HepG2 (cell line): ENCODE results near the gene IL18. TPM values are rescaled to one million over a fixed set of nuclear protein-coding genes. Genes with fewer than 3 reads are reported as not detected.

Source experiments
- ATAC-seq: fragments of 200-7000 bp; cut with Tn5 transposase; 3 replicates; pipeline ENCODE4 v1.9.1; 2020; ENCODE audit warnings: mild to moderate bottlenecking, moderate library complexity
- BruUV-seq: library from RNA; stranded (reverse); fragments of 400-500 nt; replicated peaks from 2 replicates; lab custom pipeline; 2021; lab: Mats Ljungman, UMichigan
- CTCF ChIA-PET: fragments of 300-600 bp; formaldehyde crosslinking; extraction: SDS; loops from one replicate; lab custom pipeline; 2021; ENCODE audit warnings: low total read pairs, inconsistent platforms, low intra/inter-chr PET ratio; lab: Yijun Ruan, JAX
- POLR2A ChIA-PET: fragments of 350-600 bp; sonication (Branson Sonifier 250); formaldehyde crosslinking; loops from one replicate; lab custom pipeline; 2020; ENCODE audit warnings: antibody characterized with exemption, inconsistent platforms; lab: Yijun Ruan, JAX
- DNase-seq: peaks from one replicate; pipeline ENCODE4 v3.0.0-alpha.2; 2015; ENCODE audit warnings: low spot score
- FAIRE-seq: peaks from 3 replicates; lab custom pipeline; 2011; peaks lifted over from hg19 to GRCh38; lab: Jason Lieb, UNC
- H2AFZ ChIP-seq: one replicate; pipeline ENCODE4 v1.6.1; 2011; ENCODE audit warnings: low read length, inconsistent platforms
- H3K27ac ChIP-seq: fragments of 300-600 bp; 3 replicates; pipeline ENCODE4 v1.8.0; 2011; ENCODE audit warnings: mixed run types, mild to moderate bottlenecking, mixed read lengths, low read length, inconsistent platforms; ENCODE audit not compliant: insufficient read depth; ENCODE audit errors: extremely low read length
- H3K27me3 ChIP-seq, 2 experiments: fragments of 200-600 bp in 1 of 2; 2 replicates in 1 of 2; 3 replicates in 1 of 2; pipeline versions ENCODE4 v1.6.0 to v1.8.0; 2011; ENCODE audit warnings: low read length in 2 of 2, mild to moderate bottlenecking in 2 of 2, moderate library complexity in 2 of 2, inconsistent platforms in 1 of 2; ENCODE audit not compliant: insufficient read depth in 2 of 2, control insufficient read depth in 1 of 2
- H3K36me3 ChIP-seq, 2 experiments: fragments of 200-600 bp in 1 of 2; replicated peaks in 1 of 2; 2 replicates in 1 of 2; 3 replicates in 1 of 2; pipeline versions ENCODE4 v1.5.1 to v1.8.0; 2011; ENCODE audit warnings: low read length in 2 of 2, inconsistent platforms in 1 of 2; ENCODE audit not compliant: insufficient read depth in 2 of 2, control insufficient read depth in 1 of 2
- H3K4me1 ChIP-seq: 2 replicates; pipeline ENCODE4 v1.5.1; 2012; ENCODE audit warnings: low read length, inconsistent platforms; ENCODE audit not compliant: insufficient read depth
- H3K4me2 ChIP-seq: 2 replicates; pipeline ENCODE4 v1.6.0; 2011; ENCODE audit warnings: low read depth, low read length, inconsistent platforms
- H3K4me3 ChIP-seq, 3 experiments: fragments of 200-600 bp in 1 of 3; sonication (generic), shearing (Covaris generic) in 1 of 3; replicated peaks in 1 of 3; 2 replicates each; pipeline ENCODE4 v1.5.1; 2011 to 2016; ENCODE audit warnings: low read length in 3 of 3, inconsistent platforms in 2 of 3, low read depth in 2 of 3, mild to moderate bottlenecking in 2 of 3, control low read depth in 1 of 3, mixed read lengths in 1 of 3; ENCODE audit not compliant: insufficient read depth in 1 of 3
- H3K79me2 ChIP-seq: one replicate; pipeline ENCODE4 v1.6.1; 2011; ENCODE audit warnings: low read length, inconsistent platforms; ENCODE audit not compliant: insufficient read depth
- H3K9ac ChIP-seq: 2 replicates; pipeline ENCODE4 v1.6.0; 2011; ENCODE audit warnings: mild to moderate bottlenecking, low read depth, low read length, inconsistent platforms; ENCODE audit not compliant: insufficient read depth
- H3K9me3 ChIP-seq: 2 replicates; pipeline ENCODE4 v1.5.1; 2012; ENCODE audit warnings: mild to moderate bottlenecking, low read length
- H4K20me1 ChIP-seq: 2 replicates; pipeline ENCODE4 v1.6.0; 2011; ENCODE audit warnings: inconsistent platforms, mild to moderate bottlenecking, low read length, moderate library complexity; ENCODE audit not compliant: insufficient read depth
- CBX2 ChIP-seq, 2 experiments: fragments of 200-600 bp in 1 of 2; sonication (generic); formaldehyde crosslinking in 1 of 2; IDR thresholded peaks; 2 replicates each; pipeline versions ENCODE4 v1.7.0 to v1.8.1; 2018 to 2022; ENCODE audit warnings: low read depth in 2 of 2, low read length in 1 of 2, mild to moderate bottlenecking in 1 of 2, missing genetic modification reagents in 1 of 2
- PPARG ChIP-seq: conservative IDR thresholded peaks from 2 replicates; pipeline ENCODE4 v1.6.1; 2016; ENCODE audit warnings: missing biosample characterization, missing genetic modification reagents
- ZNF232 ChIP-seq: sonication (generic); formaldehyde crosslinking; IDR thresholded peaks from 2 replicates; pipeline ENCODE4 v1.4.0; 2020; ENCODE audit warnings: missing genetic modification reagents, borderline replicate concordance
- ZNF589 ChIP-seq: sonication (generic); formaldehyde crosslinking; conservative IDR thresholded peaks from 2 replicates; pipeline ENCODE4 v1.8.0; 2022; ENCODE audit warnings: mild to moderate bottlenecking, moderate library complexity, missing genetic modification reagents
- in situ Hi-C: cut with HindIII; loops from 2 replicates; pipeline ENCODE4 v1.10.0; 2017; ENCODE audit warnings: low pct_unique_long_range_greater_than_20kb; ENCODE audit not compliant: extremely low pct_ligation_motif_present
- intact Hi-C: fragments of 100-400 bp; cut with micrococcal nuclease; formaldehyde crosslinking; loops from one replicate; pipeline ENCODE4 v1.10.0; 2022; ENCODE audit not compliant: unreplicated experiment
- polyA plus RNA-seq, 8 experiments: library from polyadenylated mRNA; depleted of rRNA in 3 of 8; stranded (reverse) in 7 of 8; unstranded in 1 of 8; fragments of >200 nt; fragmentation: Illumina TruSeq in 4 of 8; extraction: Trizol in 4 of 8; gene quantifications; 2 replicates each; pipeline versions ENCODE4 v1.2.1 to v1.2.3, GENCODE V29; 2011 to 2016; ENCODE audit warnings: low read depth in 4 of 8, missing spikeins in 1 of 8, mixed read lengths in 1 of 8; ENCODE audit not compliant: insufficient read depth in 1 of 8
- total RNA-seq, 5 experiments: library from RNA; depleted of rRNA; stranded (reverse); fragments of >200 nt; fragmentation: Illumina TruSeq; extraction: Trizol; gene quantifications; 2 replicates each; pipeline ENCODE4 v1.2.3, GENCODE V29; 2016; ENCODE audit warnings: low read depth in 1 of 5
- TF ChIP-seq, protein P1 (sequence below), 2 experiments: sonication (generic) in 1 of 2; formaldehyde crosslinking in 1 of 2; IDR thresholded peaks; 2 replicates each; pipeline versions ENCODE4 v1.4.0 to v1.6.1; 2018 to 2020; ENCODE audit warnings: missing genetic modification reagents in 2 of 2, borderline replicate concordance in 1 of 2, low read depth in 1 of 2, mild to moderate bottlenecking in 1 of 2, missing biosample characterization in 1 of 2
- TF ChIP-seq, protein P2 (sequence below): sonication (generic); formaldehyde crosslinking; IDR thresholded peaks from 2 replicates; pipeline ENCODE4 v1.4.0; 2020; ENCODE audit warnings: missing genetic modification reagents

The IL18 gene
- total and polyA plus RNA-seq, 2 of the 13 experiments (the other 11 are each of a cell fraction or from before 2014, with no cell fraction given): 0.89 to 2.7 TPM

DNA sequence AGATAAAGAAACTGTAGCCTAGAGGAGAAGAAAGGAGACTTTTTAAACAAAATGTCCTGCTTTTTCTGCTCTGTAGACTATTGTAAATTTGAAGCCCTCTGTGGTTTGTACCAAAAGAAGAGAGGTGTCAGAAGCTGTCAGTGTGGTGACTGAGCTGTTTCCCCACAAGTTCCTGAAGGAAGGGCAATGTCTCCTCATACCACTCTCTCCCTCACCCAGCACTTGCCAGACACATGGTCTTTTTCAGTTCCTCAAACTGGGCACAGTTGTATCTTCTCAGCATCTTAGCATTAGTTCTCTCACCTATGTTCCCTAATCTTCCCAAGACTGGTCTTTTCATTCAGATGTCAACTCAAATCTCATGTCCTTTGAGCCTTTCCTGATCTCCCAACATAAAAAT lies 15.7 kb upstream of the IL18 start:
- TF ChIP-seq ZNF232: no peak
- TF ChIP-seq CBX2 (IDR thresholded peaks at IDR 0.05; ENCODE audit: low read depth, low read length): no peak
- no peak for TF ChIP-seq CBX2 (CRISPR knock-in tag; IDR thresholded peaks at IDR 0.05; ENCODE audit: low read depth)
- TF ChIP-seq, protein P1, sequence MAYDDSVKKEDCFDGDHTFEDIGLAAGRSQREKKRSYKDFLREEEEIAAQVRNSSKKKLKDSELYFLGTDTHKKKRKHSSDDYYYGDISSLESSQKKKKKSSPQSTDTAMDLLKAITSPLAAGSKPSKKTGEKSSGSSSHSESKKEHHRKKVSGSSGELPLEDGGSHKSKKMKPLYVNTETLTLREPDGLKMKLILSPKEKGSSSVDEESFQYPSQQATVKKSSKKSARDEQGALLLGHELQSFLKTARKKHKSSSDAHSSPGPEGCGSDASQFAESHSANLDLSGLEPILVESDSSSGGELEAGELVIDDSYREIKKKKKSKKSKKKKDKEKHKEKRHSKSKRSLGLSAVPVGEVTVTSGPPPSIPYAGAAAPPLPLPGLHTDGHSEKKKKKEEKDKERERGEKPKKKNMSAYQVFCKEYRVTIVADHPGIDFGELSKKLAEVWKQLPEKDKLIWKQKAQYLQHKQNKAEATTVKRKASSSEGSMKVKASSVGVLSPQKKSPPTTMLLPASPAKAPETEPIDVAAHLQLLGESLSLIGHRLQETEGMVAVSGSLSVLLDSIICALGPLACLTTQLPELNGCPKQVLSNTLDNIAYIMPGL (CRISPR knock-in tag; IDR thresholded peaks at IDR 0.05; ENCODE audit: borderline replicate concordance in 1 of 2, low read depth in 1 of 2): no peak
- TF ChIP-seq, protein P2, sequence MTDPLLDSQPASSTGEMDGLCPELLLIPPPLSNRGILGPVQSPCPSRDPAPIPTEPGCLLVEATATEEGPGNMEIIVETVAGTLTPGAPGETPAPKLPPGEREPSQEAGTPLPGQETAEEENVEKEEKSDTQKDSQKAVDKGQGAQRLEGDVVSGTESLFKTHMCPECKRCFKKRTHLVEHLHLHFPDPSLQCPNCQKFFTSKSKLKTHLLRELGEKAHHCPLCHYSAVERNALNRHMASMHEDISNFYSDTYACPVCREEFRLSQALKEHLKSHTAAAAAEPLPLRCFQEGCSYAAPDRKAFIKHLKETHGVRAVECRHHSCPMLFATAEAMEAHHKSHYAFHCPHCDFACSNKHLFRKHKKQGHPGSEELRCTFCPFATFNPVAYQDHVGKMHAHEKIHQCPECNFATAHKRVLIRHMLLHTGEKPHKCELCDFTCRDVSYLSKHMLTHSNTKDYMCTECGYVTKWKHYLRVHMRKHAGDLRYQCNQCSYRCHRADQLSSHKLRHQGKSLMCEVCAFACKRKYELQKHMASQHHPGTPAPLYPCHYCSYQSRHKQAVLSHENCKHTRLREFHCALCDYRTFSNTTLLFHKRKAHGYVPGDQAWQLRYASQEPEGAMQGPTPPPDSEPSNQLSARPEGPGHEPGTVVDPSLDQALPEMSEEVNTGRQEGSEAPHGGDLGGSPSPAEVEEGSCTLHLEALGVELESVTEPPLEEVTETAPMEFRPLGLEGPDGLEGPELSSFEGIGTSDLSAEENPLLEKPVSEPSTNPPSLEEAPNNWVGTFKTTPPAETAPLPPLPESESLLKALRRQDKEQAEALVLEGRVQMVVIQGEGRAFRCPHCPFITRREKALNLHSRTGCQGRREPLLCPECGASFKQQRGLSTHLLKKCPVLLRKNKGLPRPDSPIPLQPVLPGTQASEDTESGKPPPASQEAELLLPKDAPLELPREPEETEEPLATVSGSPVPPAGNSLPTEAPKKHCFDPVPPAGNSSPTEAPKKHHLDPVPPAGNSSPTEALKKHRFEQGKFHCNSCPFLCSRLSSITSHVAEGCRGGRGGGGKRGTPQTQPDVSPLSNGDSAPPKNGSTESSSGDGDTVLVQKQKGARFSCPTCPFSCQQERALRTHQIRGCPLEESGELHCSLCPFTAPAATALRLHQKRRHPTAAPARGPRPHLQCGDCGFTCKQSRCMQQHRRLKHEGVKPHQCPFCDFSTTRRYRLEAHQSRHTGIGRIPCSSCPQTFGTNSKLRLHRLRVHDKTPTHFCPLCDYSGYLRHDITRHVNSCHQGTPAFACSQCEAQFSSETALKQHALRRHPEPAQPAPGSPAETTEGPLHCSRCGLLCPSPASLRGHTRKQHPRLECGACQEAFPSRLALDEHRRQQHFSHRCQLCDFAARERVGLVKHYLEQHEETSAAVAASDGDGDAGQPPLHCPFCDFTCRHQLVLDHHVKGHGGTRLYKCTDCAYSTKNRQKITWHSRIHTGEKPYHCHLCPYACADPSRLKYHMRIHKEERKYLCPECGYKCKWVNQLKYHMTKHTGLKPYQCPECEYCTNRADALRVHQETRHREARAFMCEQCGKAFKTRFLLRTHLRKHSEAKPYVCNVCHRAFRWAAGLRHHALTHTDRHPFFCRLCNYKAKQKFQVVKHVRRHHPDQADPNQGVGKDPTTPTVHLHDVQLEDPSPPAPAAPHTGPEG (CRISPR knock-in tag): no peak
- TF ChIP-seq PPARG (CRISPR knock-in tag): no peak
- no peak for TF ChIP-seq ZNF589 (CRISPR knock-in tag)
- DNase-seq (no peak), FAIRE-seq (no peak), ATAC-seq (no peak)
- no TSS peak for BruUV-seq
- no peak overlapping the region for H3K4me3 ChIP-seq
- H3K9ac ChIP-seq: no peak overlapping the region
- CTCF ChIA-PET: no interaction called here
- H3K36me3 ChIP-seq: no peaks in the 10 kb centered on the region
- no peak overlapping the region for H3K4me2 ChIP-seq
- no peaks in the 10 kb centered on the region for H4K20me1 ChIP-seq
- intact Hi-C loops (no loop called here), in situ Hi-C loops (loop anchor here (5.0 kb wide), 1 partner anchor 67 kb away; no protein-coding TSS in a partner anchor)
- H3K9me3 ChIP-seq: no peaks in the 10 kb centered on the region
- H3K79me2 ChIP-seq: no peaks in the 10 kb centered on the region
- H3K4me1 ChIP-seq: peaks cover 12% of the 10 kb centered on the region
- no peak overlapping the region for H2AFZ ChIP-seq
- H3K27me3 ChIP-seq: no peaks in the 10 kb centered on the region; a peak in 1 of 5 replicates
- no peak overlapping the region for H3K27ac ChIP-seq
- POLR2A ChIA-PET: no interaction called here
